Frontal cortex (tissue), 4 donors: Measurements from ENCODE around the gene EIF2AK2. TPM values are rescaled to one million over a fixed set of nuclear protein-coding genes. Genes with fewer than 3 reads are reported as not detected.

Experiments used
- DNase-seq, 2 donors: peaks; one replicate each; pipeline ENCODE4 v3.0.0; 2012; ENCODE audit warnings: low spot score in 2 of 2
- FAIRE-seq: peaks from 2 replicates; lab custom pipeline; 2012; peaks lifted over from hg19 to GRCh38; lab: Jason Lieb, UNC
- total RNA-seq: library from RNA; depleted of rRNA; stranded (reverse); fragments of >200 nt; gene quantifications from one replicate; pipeline ENCODE4 v1.2.3, GENCODE V29; 2014
- donor health status: control.
- donor health status: control.
- donor health status: control.

EIF2AK2 gene
- total RNA-seq, 1 donor from 2014 or later = 50.1 TPM

- DNase-seq (no peak), FAIRE-seq (no peak)
Measured at GRCh38 chr2:37110306-37111212, 46.2 kb downstream of the EIF2AK2 start.

GRCh38 chr2:37109523-37109922, 47.3 kb downstream of the EIF2AK2 start:
- DNase-seq = no peak
- FAIRE-seq = no peak

- DNase-seq (no peak), FAIRE-seq (no peak)
Measured at GRCh38 chr2:37105150-37105549, 51.6 kb downstream of the EIF2AK2 start.

- FAIRE-seq = no peak
- DNase-seq = no peak
Measured at GRCh38 chr2:37104178-37104577, 52.6 kb downstream of the EIF2AK2 start.

GRCh38 chr2:37102588-37102987, 54.2 kb downstream of the EIF2AK2 start:
- FAIRE-seq (no peak), DNase-seq (no peak)

GRCh38 chr2:37100054-37100453, 56.7 kb downstream of the EIF2AK2 start:
- DNase-seq (no peak), FAIRE-seq (no peak)

- no peak for FAIRE-seq
Measured at GRCh38 chr2:37098416-37099118, 58.2 kb downstream of the EIF2AK2 start.

GRCh38 chr2:37096568-37096967, 60.2 kb downstream of the EIF2AK2 start:
- no peak for FAIRE-seq
- DNase-seq = no peak

More at GRCh38 chr2:37098416-37099118, 58.2 kb downstream of the EIF2AK2 start:
- no peak for DNase-seq

GRCh38 chr2:37091873-37092272, 64.9 kb downstream of the EIF2AK2 start:
- FAIRE-seq = no peak
- DNase-seq = no peak

GRCh38 chr2:37090019-37090477, 66.7 kb downstream of the EIF2AK2 start:
- FAIRE-seq = no peak
- no peak for DNase-seq

- FAIRE-seq (no peak), DNase-seq (no peak)
Measured at GRCh38 chr2:37085731-37086147, 71.0 kb downstream of the EIF2AK2 start.

- FAIRE-seq (no peak), DNase-seq (no peak)
Measured at GRCh38 chr2:37084797-37085196, 72.0 kb downstream of the EIF2AK2 start.

GRCh38 chr2:37083873-37084794, 72.6 kb downstream of the EIF2AK2 start, which contains the start of the genes GPATCH11 and HEATR5B:
Gene GPATCH11, plus strand, starts transcription at chr2:37084518. Its CDS starts 3,864 bp downstream, at chr2:37088382.
Gene HEATR5B, minus strand, starts transcription at chr2:37084372. Its CDS starts 958 bp downstream, at chr2:37083414.
- FAIRE-seq = no peak
- DNase-seq = peak; percentile 81 to 94

GRCh38 chr2:37080689-37081088, 76.1 kb downstream of the EIF2AK2 start:
- DNase-seq (no peak), FAIRE-seq (no peak)

- FAIRE-seq = no peak
- no peak for DNase-seq
Measured at GRCh38 chr2:37080266-37080665, 76.5 kb downstream of the EIF2AK2 start.

GRCh38 chr2:37070931-37071330, 85.8 kb downstream of the EIF2AK2 start:
- no peak for FAIRE-seq
- DNase-seq = no peak

- FAIRE-seq = no peak
Measured at GRCh38 chr2:37068686-37069085, 88.1 kb downstream of the EIF2AK2 start.

GRCh38 chr2:37061776-37062175, 95.0 kb downstream of the EIF2AK2 start:
- no peak for DNase-seq
- no peak for FAIRE-seq

More at GRCh38 chr2:37068686-37069085, 88.1 kb downstream of the EIF2AK2 start:
- no peak for DNase-seq

- DNase-seq (no peak), FAIRE-seq (no peak)
Measured at GRCh38 chr2:37061013-37061711, 95.6 kb downstream of the EIF2AK2 start.
